NB4 (cell line): ENCODE measurements around the gene HIPK1.

Experiments used
- MYC ChIP-seq: IDR thresholded peaks from 2 replicates; pipeline ENCODE4 v1.6.1; 2011; ENCODE audit warnings: low read depth, low read length
- TF ChIP-seq, protein P1 (sequence below): IDR thresholded peaks from one replicate; pipeline ENCODE4 v1.5.1; 2012; ENCODE audit warnings: low read depth, low read length

GRCh38 chr1:113957984-113958383, 28.9 kb downstream of the HIPK1 start:
- TF ChIP-seq MYC: no peak
- TF ChIP-seq, protein P1, sequence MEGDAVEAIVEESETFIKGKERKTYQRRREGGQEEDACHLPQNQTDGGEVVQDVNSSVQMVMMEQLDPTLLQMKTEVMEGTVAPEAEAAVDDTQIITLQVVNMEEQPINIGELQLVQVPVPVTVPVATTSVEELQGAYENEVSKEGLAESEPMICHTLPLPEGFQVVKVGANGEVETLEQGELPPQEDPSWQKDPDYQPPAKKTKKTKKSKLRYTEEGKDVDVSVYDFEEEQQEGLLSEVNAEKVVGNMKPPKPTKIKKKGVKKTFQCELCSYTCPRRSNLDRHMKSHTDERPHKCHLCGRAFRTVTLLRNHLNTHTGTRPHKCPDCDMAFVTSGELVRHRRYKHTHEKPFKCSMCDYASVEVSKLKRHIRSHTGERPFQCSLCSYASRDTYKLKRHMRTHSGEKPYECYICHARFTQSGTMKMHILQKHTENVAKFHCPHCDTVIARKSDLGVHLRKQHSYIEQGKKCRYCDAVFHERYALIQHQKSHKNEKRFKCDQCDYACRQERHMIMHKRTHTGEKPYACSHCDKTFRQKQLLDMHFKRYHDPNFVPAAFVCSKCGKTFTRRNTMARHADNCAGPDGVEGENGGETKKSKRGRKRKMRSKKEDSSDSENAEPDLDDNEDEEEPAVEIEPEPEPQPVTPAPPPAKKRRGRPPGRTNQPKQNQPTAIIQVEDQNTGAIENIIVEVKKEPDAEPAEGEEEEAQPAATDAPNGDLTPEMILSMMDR: no peak
